ENCODE measurements around the gene RER1. TPM values are rescaled to one million over a fixed set of nuclear protein-coding genes. Genes with fewer than 3 reads are reported as not detected.
"Not testable (repeated sequence)": the region's sequence is repeated elsewhere in the genome, so short reads cannot be mapped to it uniquely, and the experiment has no call there.

RER1 gene
- polyA plus RNA-seq, 4 donors: 103 to 139 (median 125) TPM

- DNase-seq (ENCODE audit: low read depth in 4 of 4, low spot score in 3 of 4): not testable (repeated sequence)
Observed at GRCh38 chr1:2440346-2440745, 48.7 kb downstream of the RER1 start.

DNA sequence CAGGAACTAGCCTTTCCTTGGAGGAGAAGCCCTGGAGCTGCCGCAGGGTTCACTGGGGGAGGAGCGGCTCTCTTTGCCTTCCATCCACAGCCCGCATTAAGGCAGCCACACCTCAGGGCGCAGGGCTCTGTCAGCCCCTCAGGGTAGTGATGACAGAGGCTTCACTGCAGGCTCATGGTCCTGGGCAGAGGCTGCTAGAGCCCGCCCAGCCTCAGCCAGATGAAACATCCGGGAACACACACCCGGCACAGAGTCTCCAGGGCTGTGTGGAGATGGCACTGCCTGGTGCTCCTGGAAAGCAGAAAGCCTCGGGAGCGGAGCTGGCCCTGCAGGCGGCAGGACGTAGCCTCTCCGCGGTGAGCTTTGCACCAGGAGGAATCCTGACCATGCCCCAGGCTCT lies 50.1 kb downstream of the RER1 start:
- no peak for DNase-seq (ENCODE audit: low read depth in 4 of 4, low spot score in 3 of 4)

DNA sequence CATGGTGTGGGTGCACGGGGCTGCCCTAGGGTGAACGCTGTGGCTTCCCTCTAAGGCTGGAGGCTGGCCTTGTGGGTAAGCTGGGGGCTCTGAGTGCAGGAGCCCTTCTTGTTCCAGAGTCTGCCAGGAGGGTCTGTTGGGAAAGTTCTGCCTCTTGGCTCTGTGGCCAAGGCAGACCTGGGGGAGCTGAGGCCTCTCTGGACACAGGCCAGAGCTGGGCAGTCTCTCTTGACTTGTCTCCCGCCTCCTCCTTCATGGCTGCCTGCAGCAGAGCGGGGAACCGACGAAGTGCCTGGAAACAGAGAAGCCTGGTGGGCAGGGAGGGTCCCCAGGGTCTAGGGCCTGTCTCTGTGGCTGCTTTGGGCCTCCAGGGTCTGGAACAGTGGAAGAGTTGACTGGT lies 51.0 kb downstream of the RER1 start:
- DNase-seq (ENCODE audit: low read depth in 4 of 4, low spot score in 3 of 4): no peak

- DNase-seq (ENCODE audit: low read depth in 4 of 4, low spot score in 3 of 4): no peak
Observed at GRCh38 chr1:2443277-2444137, 51.9 kb downstream of the RER1 start.

DNA sequence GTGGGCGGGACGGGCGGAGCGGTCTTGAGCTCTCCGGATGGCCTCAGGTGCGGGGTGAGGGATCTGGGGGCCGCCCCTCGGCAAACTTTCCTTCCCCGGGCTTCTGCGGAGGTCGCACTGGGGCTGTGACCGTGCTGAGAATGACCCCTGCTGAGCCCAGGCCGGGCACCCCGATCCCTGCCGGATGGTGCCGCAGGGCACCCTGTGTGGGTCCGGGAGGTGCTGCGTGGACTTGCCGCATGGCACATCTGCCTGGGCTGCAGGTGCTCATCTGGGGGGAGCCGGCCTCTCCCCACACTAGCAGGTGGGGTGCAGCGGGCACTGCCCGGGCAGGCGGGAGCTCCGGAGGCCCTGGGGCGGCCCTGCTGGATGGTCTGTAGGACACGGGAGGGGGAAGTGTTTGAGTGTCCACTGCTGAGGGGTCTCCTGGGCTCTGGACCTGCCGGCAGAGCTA lies 52.5 kb downstream of the RER1 start:
- DNase-seq (ENCODE audit: low read depth in 4 of 4, low spot score in 3 of 4): no peak

- DNase-seq (ENCODE audit: low read depth in 4 of 4, low spot score in 3 of 4): no peak
Observed at GRCh38 chr1:2445162-2445822, 53.7 kb downstream of the RER1 start.

DNA sequence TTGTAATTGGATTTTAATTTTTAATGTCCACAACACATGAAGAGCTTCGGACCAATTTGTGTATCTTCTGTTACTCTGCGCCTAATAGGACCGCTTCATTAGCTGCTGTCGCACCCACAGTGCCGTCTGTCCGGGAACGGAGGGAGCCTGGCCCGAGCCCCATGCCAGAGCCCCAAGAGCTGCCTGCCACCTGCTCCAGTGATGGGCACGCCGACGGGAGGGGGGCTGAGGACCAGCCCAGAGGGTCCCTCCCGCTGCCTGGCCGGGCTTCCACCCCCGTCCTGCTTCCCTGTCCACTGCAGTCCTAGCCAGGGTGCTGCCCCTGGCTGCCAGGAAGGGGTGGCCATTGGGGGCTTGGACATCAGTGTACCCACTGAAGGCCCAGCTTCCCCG lies 54.2 kb downstream of the RER1 start:
- no peak for DNase-seq (ENCODE audit: low read depth in 4 of 4, low spot score in 3 of 4)

GRCh38 chr1:2446394-2446793 lies 54.8 kb downstream of the RER1 start:
- DNase-seq (ENCODE audit: low read depth in 4 of 4, low spot score in 3 of 4): no peak

- DNase-seq (ENCODE audit: low read depth in 4 of 4, low spot score in 3 of 4): no peak
Observed at GRCh38 chr1:2446861-2447260, 55.2 kb downstream of the RER1 start.

GRCh38 chr1:2447276-2448097 lies 55.8 kb downstream of the RER1 start:
- no peak for DNase-seq (ENCODE audit: low read depth in 4 of 4, low spot score in 3 of 4)

- DNase-seq (ENCODE audit: low read depth in 4 of 4, low spot score in 3 of 4): no peak
Observed at GRCh38 chr1:2448098-2448445, 56.4 kb downstream of the RER1 start.

- DNase-seq (ENCODE audit: low read depth in 4 of 4, low spot score in 3 of 4): no peak
Observed at GRCh38 chr1:2449636-2450454, 58.2 kb downstream of the RER1 start.

- no peak for DNase-seq (ENCODE audit: low read depth in 4 of 4, low spot score in 3 of 4)
Observed at GRCh38 chr1:2451741-2452140, 60.1 kb downstream of the RER1 start.

GRCh38 chr1:2452201-2452931 lies 60.7 kb downstream of the RER1 start:
- DNase-seq (ENCODE audit: low read depth in 4 of 4, low spot score in 3 of 4): no peak

- DNase-seq (ENCODE audit: low read depth in 4 of 4, low spot score in 3 of 4): no peak
Observed at GRCh38 chr1:2452932-2453315, 61.3 kb downstream of the RER1 start.

DNA sequence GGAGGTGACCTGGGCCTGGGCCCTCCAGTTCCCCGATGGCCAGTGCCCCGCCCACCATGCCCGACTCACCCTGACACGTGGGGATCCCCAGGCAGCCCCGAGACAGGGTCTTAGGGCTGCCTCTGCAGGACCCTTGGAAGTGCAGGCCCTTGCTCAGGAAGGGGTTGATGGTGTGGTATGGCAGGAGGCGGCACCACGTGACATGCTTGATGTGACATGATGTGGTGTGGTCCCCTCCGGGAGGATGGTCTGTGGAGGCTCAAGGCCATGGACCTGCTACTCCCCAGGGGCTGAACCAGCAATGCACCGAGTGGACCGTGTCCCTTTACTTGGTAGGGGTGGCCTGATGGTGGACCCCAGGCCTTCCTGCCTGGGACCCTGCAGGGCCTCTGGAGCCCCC lies 62.6 kb downstream of the RER1 start:
- no peak for DNase-seq (ENCODE audit: low read depth in 4 of 4, low spot score in 3 of 4)
